ENCODE measurements around the gene CHCHD3. TPM values are rescaled to one million over a fixed set of nuclear protein-coding genes. Genes with fewer than 3 reads are reported as not detected.
"Not testable (repeated sequence)": the region's sequence is repeated elsewhere in the genome, so short reads cannot be mapped to it uniquely, and the experiment has no call there.

CHCHD3 gene
- total and polyA plus RNA-seq, 5 donors: 120 to 150 (median 140) TPM

DNA sequence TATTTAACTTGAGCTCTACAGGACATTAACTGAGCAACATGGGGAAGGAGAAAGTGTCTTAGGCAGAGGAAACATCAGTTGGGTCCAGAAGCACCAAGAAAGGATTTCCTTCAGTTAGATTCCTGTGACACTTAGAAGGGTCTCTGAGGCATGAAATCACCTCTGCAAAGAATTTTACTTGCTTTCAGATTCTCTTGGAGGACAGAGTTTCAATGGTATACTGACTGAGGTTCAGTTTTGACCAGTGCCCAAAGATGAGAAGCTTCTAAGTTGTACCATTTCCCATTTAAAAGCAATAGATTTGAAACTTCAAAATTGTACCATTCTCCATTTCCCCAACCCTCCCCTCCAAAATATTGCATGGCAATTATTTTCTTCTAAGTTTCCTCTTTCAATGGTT is 102.4 kb downstream of the CHCHD3 start:
- ATAC-seq: no peak

DNA sequence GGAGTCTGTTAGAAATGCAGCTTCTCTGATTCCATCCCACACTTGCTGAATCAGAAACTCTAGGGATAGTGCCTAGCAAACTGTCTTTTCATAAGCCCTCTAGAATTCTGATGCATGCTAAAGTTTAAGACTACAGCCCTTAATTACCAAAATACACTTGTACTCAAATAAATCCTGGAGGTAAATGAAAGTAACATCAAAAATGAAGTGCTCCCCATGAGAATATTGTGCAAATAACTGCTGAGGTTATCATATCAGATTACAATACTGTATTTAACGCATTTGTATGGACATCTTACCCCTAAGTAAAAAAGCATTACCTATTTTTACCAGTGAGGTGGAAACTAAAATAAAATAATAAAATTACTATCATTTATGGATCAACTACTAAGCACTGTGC is 104.7 kb downstream of the CHCHD3 start:
- Histone ChIP-seq H3K27me3 (ENCODE audit: control insufficient read depth, insufficient read depth) (no peaks in the 10 kb centered on the region), H3K4me1 (ENCODE audit: control insufficient read depth, insufficient read depth, low read length) (no peaks in the 10 kb centered on the region), H3K4me3 (ENCODE audit: low read length) (no peak overlapping the region), H3K9me3 (ENCODE audit: control insufficient read depth, low read length) (no peaks in the 10 kb centered on the region), H3K27ac (ENCODE audit: low read length) (no peak overlapping the region)
- no peak for ATAC-seq
- intact Hi-C loops (cut with DNase I): no loop called here
- DNase-seq: no peak
- 80% methylated on average over 1 of the region's 1 CpG for WGBS

More for the DNA sequence above, 102.4 kb downstream of the CHCHD3 start:
- H3K9me3 ChIP-seq (ENCODE audit: control insufficient read depth, low read length): no peaks in the 10 kb centered on the region
- no peak overlapping the region for H3K4me3 ChIP-seq (ENCODE audit: low read length)
- H3K27me3 ChIP-seq (ENCODE audit: control insufficient read depth, insufficient read depth): no peaks in the 10 kb centered on the region
- intact Hi-C loops (cut with DNase I): no loop called here
- H3K27ac ChIP-seq (ENCODE audit: low read length): no peak overlapping the region
- DNase-seq: no peak
- no peaks in the 10 kb centered on the region for H3K4me1 ChIP-seq (ENCODE audit: control insufficient read depth, insufficient read depth, low read length)

DNA sequence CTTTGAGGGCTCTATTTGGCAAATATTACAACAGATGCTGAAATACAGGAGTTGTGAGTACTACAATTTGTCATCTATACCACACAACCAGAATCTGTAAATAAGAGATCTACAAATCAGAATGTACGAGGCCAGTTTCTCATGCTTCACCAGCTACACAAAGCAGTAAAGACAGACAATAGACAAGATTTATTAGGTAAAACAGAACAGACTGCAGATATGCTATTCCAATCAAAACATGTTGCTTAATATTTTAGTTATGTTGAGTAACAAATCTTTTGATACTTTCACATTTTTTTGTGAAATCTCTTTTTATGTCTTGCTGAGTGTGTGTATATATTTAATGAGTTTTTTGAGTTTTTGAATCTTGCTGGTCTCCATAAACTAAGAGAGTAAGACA is 109.1 kb downstream of the CHCHD3 start:
- H3K4me3 ChIP-seq (ENCODE audit: low read length): no peak overlapping the region
- DNase-seq (no peak), ATAC-seq (no peak)
- no peaks in the 10 kb centered on the region for H3K4me1 ChIP-seq (ENCODE audit: control insufficient read depth, insufficient read depth, low read length)
- H3K9me3 ChIP-seq (ENCODE audit: control insufficient read depth, low read length): no peaks in the 10 kb centered on the region
- intact Hi-C loops (cut with DNase I): no loop called here
- no peaks in the 10 kb centered on the region for H3K27me3 ChIP-seq (ENCODE audit: control insufficient read depth, insufficient read depth)
- WGBS: 90% methylated on average over 1 of the region's 1 CpG
- no peak overlapping the region for H3K27ac ChIP-seq (ENCODE audit: low read length)

DNA sequence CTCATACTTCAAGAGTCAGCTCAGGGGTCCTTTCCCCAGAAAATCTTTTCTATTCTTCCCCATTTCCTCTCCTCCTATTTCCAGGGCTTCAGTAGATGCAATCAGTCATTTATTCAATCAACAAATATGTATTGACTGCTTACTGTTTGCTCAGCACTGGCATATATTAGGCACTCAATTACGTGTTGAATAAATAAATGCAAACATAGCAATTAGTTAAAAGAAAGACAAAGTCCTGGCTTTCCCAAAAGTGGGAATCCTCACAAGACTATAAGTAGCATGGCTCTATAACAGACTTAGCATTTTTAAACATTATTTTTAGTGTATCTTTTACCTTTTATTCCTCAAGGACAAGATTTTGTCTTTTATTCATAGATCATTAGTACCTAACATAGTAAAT is 111.6 kb downstream of the CHCHD3 start:
- no peaks in the 10 kb centered on the region for H3K9me3 ChIP-seq (ENCODE audit: control insufficient read depth, low read length)
- no peaks in the 10 kb centered on the region for H3K4me1 ChIP-seq (ENCODE audit: control insufficient read depth, insufficient read depth, low read length)
- DNase-seq (no peak), ATAC-seq (no peak)
- no peaks in the 10 kb centered on the region for H3K27me3 ChIP-seq (ENCODE audit: control insufficient read depth, insufficient read depth)
- H3K4me3 ChIP-seq (ENCODE audit: low read length): no peak overlapping the region
- WGBS: 92% methylated on average over 1 of the region's 1 CpG
- intact Hi-C loops (cut with DNase I): no loop called here
- H3K27ac ChIP-seq (ENCODE audit: low read length): no peak overlapping the region

DNA sequence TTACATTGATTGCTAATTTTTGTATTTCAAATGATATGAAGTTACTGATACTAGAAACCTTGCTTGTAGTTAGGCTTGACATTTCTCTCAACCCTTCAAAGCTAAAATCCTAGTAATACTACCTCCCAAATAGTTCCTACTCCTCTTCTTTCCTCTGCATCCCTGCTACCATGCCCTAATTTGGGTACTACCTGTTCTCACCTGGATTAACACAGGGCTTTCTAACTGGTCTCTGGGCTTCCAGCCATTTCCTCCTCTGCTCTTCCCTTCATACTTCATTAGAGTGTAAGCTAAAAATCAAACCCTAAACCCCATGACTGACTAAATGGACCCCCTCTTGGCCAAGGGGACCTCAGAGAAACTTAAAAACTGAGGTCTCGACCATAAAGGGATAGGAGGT is 112.4 kb downstream of the CHCHD3 start:
- Histone ChIP-seq H3K4me1 (ENCODE audit: control insufficient read depth, insufficient read depth, low read length) (no peaks in the 10 kb centered on the region), H3K9me3 (ENCODE audit: control insufficient read depth, low read length) (no peaks in the 10 kb centered on the region), H3K27me3 (ENCODE audit: control insufficient read depth, insufficient read depth) (no peaks in the 10 kb centered on the region), H3K4me3 (ENCODE audit: low read length) (no peak overlapping the region), H3K27ac (ENCODE audit: low read length) (no peak overlapping the region)
- DNase-seq: no peak
- 100% methylated on average over 1 of the region's 1 CpG for WGBS
- intact Hi-C loops (cut with DNase I): no loop called here
- no peak for ATAC-seq

DNA sequence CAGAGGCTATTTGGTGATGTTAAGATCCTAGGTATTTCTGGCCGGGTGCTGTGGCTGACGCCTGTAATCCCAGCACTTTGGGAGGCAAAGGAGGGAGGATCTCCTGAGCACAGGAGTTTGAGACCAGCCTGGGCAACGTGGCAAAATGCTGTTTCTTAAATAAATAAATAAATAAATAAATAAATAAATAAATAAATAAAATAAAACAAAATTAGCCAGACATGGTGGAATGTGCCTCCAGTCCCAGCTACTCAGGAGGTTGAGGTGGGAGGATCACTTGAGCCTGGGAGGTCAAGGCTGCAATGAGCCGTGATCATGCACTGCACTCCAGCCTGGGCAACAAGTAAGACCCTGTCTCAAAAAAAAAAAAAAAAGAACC is 114.4 kb downstream of the CHCHD3 start:
- ATAC-seq; intact Hi-C loops (cut with DNase I); H3K9me3 ChIP-seq (ENCODE audit: control insufficient read depth, low read length); DNase-seq; H3K27ac ChIP-seq (ENCODE audit: low read length); H3K4me3 ChIP-seq (ENCODE audit: low read length); H3K4me1 ChIP-seq (ENCODE audit: control insufficient read depth, insufficient read depth, low read length); H3K27me3 ChIP-seq (ENCODE audit: control insufficient read depth, insufficient read depth): not testable (repeated sequence)
- 94% methylated on average over 4 of the region's 4 CpGs for WGBS

DNA sequence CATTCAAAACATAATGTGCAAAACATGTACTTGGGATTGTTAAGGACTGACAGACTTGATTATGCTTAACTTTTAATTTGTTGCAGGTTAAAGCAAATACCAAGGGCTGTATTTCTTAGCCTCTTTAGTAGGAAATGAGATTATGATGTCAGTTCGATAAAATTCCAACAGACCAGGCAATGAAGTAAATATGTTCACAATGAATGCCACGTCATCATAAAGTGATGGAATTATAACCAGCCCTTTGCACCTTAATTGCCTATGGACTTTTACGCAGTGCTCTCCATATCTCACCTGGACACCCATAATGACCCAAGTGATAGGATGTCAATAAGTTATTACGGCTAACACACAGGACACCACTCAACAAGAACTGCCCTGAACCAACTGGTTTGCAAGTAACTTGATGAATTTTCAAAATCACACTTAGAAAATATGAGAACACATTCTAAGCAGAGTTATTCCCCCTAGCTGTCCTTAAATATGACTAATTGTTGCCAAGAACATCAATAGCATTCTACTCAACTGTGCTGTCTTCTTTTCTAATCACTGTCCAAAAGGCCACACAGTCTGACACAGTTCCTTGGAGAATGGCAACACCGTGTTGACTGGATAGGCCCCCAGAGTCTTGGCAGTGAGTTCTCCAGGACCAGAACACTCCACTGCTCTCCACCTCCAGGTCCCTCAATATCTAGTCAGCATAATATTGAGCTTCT is 115.0 kb downstream of the CHCHD3 start:
- DNase-seq (no peak), ATAC-seq (no peak)
- Histone ChIP-seq H3K4me3 (ENCODE audit: low read length) (no peak overlapping the region), H3K4me1 (ENCODE audit: control insufficient read depth, insufficient read depth, low read length) (no peaks in the 10 kb centered on the region), H3K9me3 (ENCODE audit: control insufficient read depth, low read length) (no peaks in the 10 kb centered on the region), H3K27me3 (ENCODE audit: control insufficient read depth, insufficient read depth) (no peaks in the 10 kb centered on the region), H3K27ac (ENCODE audit: low read length) (no peak overlapping the region)
- intact Hi-C loops (cut with DNase I): no loop called here
- WGBS: 75% methylated on average over 5 of the region's 5 CpGs

DNA sequence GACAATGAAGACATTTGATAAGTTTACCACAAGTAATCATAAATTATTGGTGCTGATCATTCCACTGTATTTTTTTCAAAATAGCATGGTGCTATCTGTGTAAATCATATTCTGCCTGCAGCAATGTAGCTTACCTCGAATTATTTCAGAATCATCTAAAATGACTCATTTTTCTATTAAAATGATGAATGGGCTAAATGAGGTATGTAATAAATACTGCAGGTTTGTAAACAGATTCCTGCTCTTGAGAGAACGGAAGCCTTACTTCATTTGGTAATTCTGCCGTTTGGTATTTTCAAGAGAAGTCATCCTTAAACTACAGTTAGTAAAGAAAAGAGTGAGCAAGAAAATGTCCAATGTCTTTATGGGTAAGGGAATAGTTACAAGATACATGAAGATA is 115.9 kb downstream of the CHCHD3 start:
- DNase-seq (no peak), ATAC-seq (no peak)
- H3K27me3 ChIP-seq (ENCODE audit: control insufficient read depth, insufficient read depth): no peaks in the 10 kb centered on the region
- no peak overlapping the region for H3K27ac ChIP-seq (ENCODE audit: low read length)
- H3K4me1 ChIP-seq (ENCODE audit: control insufficient read depth, insufficient read depth, low read length): no peaks in the 10 kb centered on the region
- 95% methylated on average over 3 of the region's 3 CpGs for WGBS
- intact Hi-C loops (cut with DNase I): no loop called here
- no peak overlapping the region for H3K4me3 ChIP-seq (ENCODE audit: low read length)
- no peaks in the 10 kb centered on the region for H3K9me3 ChIP-seq (ENCODE audit: control insufficient read depth, low read length)

DNA sequence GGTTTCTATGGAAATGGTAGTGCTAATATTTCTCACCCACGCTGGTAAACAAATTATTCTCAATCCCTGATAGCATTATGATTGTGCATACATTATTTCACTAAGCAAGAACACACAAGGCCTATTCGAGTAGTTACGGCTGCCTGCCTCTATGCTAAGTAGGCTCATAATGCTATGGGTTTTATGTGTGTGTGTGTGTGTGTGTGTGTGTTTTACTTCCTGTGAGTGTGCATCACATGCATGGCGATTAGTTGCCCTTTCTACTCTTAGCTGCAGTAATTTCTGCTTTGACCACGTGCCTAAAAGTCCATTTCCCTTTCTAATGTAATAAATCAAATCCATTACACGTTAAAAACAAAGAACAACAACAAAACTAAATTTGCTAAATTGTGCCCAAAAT is 117.0 kb downstream of the CHCHD3 start:
- H3K4me1 ChIP-seq (ENCODE audit: control insufficient read depth, insufficient read depth, low read length): peaks cover 2% of the 10 kb centered on the region
- no peaks in the 10 kb centered on the region for H3K9me3 ChIP-seq (ENCODE audit: control insufficient read depth, low read length)
- ATAC-seq (no peak), DNase-seq (no peak)
- H3K27ac ChIP-seq (ENCODE audit: low read length): no peak overlapping the region
- intact Hi-C loops (cut with DNase I): no loop called here
- H3K4me3 ChIP-seq (ENCODE audit: low read length): no peak overlapping the region
- H3K27me3 ChIP-seq (ENCODE audit: control insufficient read depth, insufficient read depth): no peaks in the 10 kb centered on the region
- WGBS: 83% methylated on average over 6 of the region's 6 CpGs

DNA sequence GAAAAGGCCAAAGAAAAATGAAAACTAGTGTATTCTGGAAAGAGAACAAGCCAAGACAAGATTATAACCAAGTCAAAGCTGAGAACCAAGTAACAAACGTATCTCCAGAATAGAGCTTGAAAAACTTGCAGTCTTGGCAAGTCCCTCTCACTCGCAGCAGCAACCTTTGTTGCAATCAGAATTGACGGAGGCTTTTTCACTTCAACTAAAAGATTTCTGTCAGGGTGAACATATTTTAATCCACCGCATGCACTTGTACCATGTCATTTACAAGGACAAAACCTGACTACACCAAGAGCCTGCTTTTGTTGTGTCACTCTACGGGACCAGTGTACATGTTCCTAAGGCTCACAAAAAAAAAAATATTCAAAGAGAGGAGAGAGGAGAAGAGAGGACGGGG is 122.0 kb downstream of the CHCHD3 start:
- DNase-seq (no peak), ATAC-seq (no peak)
- WGBS: 79% methylated on average over 6 of the region's 6 CpGs
- no peaks in the 10 kb centered on the region for H3K27me3 ChIP-seq (ENCODE audit: control insufficient read depth, insufficient read depth)
- peaks cover 3% of the 10 kb centered on the region for H3K4me1 ChIP-seq (ENCODE audit: control insufficient read depth, insufficient read depth, low read length)
- no peaks in the 10 kb centered on the region for H3K9me3 ChIP-seq (ENCODE audit: control insufficient read depth, low read length)
- intact Hi-C loops (cut with DNase I): no loop called here
- H3K27ac ChIP-seq (ENCODE audit: low read length): no peak overlapping the region
- H3K4me3 ChIP-seq (ENCODE audit: low read length): no peak overlapping the region

DNA sequence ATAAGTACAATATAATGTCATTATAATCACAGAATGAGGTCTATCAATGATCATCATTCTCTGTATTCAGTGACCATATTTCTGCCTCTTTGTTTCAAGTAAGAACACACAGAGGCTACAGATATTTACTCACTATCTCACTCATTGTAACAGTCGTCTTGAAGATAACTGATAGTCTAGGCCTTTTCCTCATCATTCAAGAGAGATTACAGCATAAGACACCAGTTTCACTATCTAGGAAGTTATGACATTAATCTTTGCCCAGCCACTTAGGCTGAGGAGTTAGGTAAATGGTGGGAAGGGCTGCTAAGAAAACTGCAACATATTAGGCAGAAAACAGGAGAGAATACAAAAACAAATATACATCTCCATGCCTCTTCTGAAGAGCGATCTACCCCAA is 125.3 kb downstream of the CHCHD3 start:
- DNase-seq (no peak), ATAC-seq (no peak)
- no peaks in the 10 kb centered on the region for H3K9me3 ChIP-seq (ENCODE audit: control insufficient read depth, low read length)
- WGBS: 73% methylated on average over 2 of the region's 2 CpGs
- no peak overlapping the region for H3K27ac ChIP-seq (ENCODE audit: low read length)
- H3K4me3 ChIP-seq (ENCODE audit: low read length): no peak overlapping the region
- intact Hi-C loops (cut with DNase I): no loop called here
- H3K4me1 ChIP-seq (ENCODE audit: control insufficient read depth, insufficient read depth, low read length): peaks cover 3% of the 10 kb centered on the region
- H3K27me3 ChIP-seq (ENCODE audit: control insufficient read depth, insufficient read depth): no peaks in the 10 kb centered on the region

DNA sequence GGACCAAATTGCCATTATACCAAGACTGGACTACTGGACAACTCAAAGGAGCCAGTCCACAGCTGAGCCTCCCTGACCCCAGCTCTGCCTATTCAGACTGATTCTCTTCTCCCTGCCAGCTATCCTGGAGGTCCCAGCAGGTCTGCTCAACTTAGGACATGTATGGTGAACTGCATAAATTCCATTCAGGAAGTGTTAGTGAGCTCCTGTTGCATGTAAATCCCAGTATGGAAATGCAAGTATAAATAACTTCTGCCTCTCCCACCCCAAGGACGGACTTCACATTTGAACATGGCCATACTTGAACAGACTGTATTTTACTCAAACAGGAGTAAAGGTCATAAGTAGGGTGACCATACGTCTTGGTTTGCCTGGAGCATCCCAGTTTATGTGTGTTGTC is 128.4 kb downstream of the CHCHD3 start:
- no peak overlapping the region for H3K4me3 ChIP-seq (ENCODE audit: low read length)
- H3K9me3 ChIP-seq (ENCODE audit: control insufficient read depth, low read length): no peaks in the 10 kb centered on the region
- intact Hi-C loops (cut with DNase I): no loop called here
- no peak overlapping the region for H3K27ac ChIP-seq (ENCODE audit: low read length)
- no peaks in the 10 kb centered on the region for H3K27me3 ChIP-seq (ENCODE audit: control insufficient read depth, insufficient read depth)
- H3K4me1 ChIP-seq (ENCODE audit: control insufficient read depth, insufficient read depth, low read length): no peaks in the 10 kb centered on the region
- DNase-seq (no peak), ATAC-seq (no peak)
- 95% methylated on average over 2 of the region's 2 CpGs for WGBS

All from right cardiac atrium (tissue), 5 donors.